ENCODE data around the gene POTEH.
"Not testable (repeated sequence)": the region's sequence is repeated elsewhere in the genome, so short reads cannot be mapped to it uniquely, and the experiment has no call there.

Gene POTEH

DNA sequence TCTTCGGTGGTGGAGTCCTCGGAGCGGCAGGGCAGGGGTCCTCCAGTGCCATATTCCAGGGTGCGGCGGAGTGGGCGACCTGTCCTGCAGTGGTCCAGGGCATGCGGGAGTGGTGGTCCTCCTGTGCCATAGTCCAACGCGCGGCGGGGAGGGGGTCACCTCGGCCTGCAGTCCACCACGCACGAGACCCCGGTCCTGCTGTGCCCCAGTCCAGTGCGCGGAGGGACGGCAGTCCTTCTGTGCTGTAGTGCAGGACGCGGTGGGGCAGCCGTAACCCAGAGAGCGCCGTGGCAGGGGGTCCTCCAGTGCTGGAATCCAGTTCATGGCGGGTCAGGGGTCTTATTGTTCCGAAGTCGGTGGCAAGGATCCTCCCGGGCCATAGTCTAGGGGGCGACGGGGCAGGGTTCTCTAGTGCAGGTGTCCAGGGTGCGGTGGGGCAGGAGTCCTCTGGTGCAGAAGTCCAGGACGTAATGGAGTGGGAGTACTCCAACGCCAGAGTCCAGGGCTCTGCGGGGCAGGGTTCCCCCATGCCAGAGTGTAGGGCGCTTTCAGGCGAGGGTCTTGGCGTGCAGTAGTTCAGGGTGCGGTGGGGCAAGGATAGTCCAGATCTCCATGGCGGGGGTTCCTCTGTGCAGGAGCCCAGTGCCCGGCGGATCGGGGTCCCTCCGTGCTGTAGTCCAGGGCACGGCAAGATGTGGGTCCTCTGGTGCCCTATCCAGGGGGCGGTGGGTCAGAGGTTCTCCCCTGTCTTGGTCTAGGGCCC lies 70.7 kb downstream of the POTEH start:
- H3K36me3 ChIP-seq (ENCODE audit: control insufficient read depth, insufficient read depth, low read length); H3K4me3 ChIP-seq (replicated peaks; ENCODE audit: low read depth, low read length); H3K27me3 ChIP-seq (replicated peaks; ENCODE audit: control insufficient read depth, insufficient read depth, low read length); DNase-seq (ENCODE audit: extremely low read depth, insufficient read length): not testable (repeated sequence)

DNA sequence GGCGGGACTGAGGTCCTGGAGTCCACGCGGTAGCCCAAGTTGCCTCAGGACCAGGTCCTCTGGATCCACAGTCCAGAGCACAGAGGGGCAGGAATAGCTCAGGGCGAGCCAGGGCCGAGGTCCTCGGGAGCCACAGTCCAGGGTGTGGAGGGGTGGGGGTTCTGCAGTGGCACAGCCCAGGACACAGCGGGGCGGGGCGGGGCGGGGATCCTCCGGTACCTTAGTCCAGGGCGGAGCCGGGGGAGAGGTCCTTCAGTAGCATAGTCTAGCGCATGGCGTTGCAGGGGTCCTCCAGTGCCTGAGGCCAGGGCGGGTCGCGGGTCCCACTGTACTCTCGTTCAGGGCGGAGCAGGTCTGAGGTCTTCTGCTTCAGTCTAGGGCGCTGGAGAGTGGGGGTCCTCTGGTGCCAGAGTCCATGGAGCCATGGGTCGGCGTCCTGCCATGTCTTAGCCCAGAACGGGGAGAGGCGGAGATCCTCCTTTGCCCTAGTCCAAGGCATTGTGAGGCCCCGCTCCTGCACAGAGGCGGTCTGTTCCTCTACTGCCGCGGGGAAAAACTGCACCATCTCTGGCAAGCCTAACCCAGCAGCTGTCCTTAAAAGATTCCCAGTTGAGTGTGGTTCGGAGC lies 71.4 kb downstream of the POTEH start:
- not testable (repeated sequence) for DNase-seq (ENCODE audit: extremely low read depth, insufficient read length); H3K4me3 ChIP-seq (replicated peaks; ENCODE audit: low read depth, low read length); H3K36me3 ChIP-seq (ENCODE audit: control insufficient read depth, insufficient read depth, low read length); H3K27me3 ChIP-seq (replicated peaks; ENCODE audit: control insufficient read depth, insufficient read depth, low read length)

DNA sequence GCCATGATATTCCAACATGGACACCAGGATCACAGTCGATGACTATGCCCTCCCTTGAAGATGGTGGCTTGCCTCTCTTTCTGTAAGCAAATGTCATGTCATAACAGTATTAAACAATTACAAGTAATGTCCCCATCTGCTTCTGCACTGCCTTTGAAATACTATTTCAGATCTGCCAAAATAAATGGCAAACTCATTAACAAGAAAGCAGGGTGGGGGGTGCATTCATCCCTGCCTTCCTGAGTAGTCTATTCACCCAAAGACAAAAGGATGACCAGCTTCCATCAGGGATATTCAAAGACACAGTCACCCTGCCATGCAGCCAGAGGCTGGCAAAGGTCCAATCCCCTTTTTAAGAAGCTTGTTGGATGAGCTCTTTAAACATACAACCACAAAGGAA lies 73.7 kb downstream of the POTEH start:
- not testable (repeated sequence) for H3K27me3 ChIP-seq (replicated peaks; ENCODE audit: control insufficient read depth, insufficient read depth, low read length); DNase-seq (ENCODE audit: extremely low read depth, insufficient read length); H3K36me3 ChIP-seq (ENCODE audit: control insufficient read depth, insufficient read depth, low read length); H3K4me3 ChIP-seq (replicated peaks; ENCODE audit: low read depth, low read length)

Measured in GM06990 (cell line).